Right ventricle myocardium superior (tissue), 1 donor: ENCODE measurements around the gene ADISSP. TPM values are rescaled to one million over a fixed set of nuclear protein-coding genes. Genes with fewer than 3 reads are reported as not detected.
A peak's percentile ranks its signal among the peaks of the same experiment; 100 is the strongest.

ENCODE experiments used
- ATAC-seq: fragments of 200-7000 bp; cut with Tn5 transposase; one replicate; pipeline ENCODE4 v1.9.1; 2020; ENCODE audit warnings: mild to moderate bottlenecking; ENCODE audit not compliant: poor library complexity
- DNase-seq: peaks from one replicate; pipeline ENCODE4 v3.0.0-alpha.2; 2020
- intact Hi-C: fragments of 100-400 bp; cut with DNase I; formaldehyde crosslinking; loops from one replicate; pipeline ENCODE4 v1.11.2; 2022
- total RNA-seq: library from RNA; stranded (reverse); fragmentation: NEBNext Ultra II Directional; extraction: Animal tissue kit (Norgen Biotek cat#: 25700); gene quantifications from one replicate; pipeline ENCODE4 v1.2.1, GENCODE V29; 2021
- donor health status: DM: no; HTN: yes; CAD: no; lungs with severe emphysema.

Gene ADISSP
- total RNA-seq, 1 donor from 2014 or later, result 11.3 TPM

- DNase-seq, result no peak
- ATAC-seq, result no peak
- intact Hi-C loops, result no loop called here
These were observed 3.6 kb downstream of the ADISSP start for GRCh38 chr20:3763671-3764601.

DNA sequence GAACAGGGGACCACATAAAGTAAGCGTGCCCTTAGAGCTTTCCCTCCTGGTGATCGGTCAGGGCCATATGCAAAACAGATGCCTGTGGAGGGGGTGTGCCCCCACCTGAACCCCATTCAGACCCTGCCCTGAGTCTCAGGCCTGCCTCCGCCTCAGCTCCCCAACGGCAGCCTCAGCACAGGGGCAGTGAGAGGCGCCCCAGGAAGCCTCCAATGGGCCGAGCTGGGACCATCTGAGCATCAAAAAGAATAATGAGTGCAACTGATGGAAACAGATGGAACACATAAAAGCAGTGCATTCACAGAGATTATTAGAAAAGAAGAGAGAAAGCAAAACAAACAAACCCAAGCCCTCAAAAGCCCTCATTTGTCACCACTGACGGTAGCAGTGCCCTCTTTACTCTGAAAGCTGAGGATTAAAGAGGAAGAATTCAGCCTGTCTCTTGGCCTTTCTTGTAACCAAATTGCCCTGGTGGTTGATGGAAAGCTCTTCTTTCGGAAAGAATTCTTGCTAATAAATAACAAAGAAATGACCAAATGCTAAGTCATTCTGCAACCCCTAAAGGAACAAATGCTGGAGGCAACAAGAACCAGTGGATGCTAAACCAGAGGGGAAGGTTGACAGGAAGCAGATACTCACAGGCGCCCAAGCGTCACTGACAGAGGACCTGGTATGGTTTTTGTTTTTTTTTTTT, 6.8 kb downstream of the ADISSP start:
- no peak for ATAC-seq
- DNase-seq, result no peak
- intact Hi-C loops, result no loop called here

DNA sequence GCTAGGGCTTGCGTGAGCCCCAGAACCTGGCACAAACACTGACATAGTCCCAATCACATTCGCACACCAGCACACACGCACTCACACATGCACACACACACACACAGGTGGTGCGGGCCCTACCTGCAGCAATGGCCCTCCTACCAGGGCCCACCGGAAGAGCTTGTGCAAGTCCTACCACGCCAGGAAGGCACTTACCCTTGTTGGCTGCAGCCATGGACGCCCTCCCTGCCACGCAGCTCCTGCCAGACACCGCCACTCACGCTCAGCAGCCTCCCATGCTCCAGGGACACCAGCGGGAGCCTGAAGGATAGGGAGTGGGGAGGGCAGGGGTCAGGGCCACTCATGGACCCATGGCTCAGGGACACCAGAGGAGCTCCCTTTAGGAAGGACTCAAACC, 7.7 kb downstream of the ADISSP start:
- DNase-seq (no peak), ATAC-seq (no peak)
- intact Hi-C loops, result loop anchor here (10.0 kb wide), 1 partner anchor 85 kb away; no protein-coding TSS in a partner anchor

DNA sequence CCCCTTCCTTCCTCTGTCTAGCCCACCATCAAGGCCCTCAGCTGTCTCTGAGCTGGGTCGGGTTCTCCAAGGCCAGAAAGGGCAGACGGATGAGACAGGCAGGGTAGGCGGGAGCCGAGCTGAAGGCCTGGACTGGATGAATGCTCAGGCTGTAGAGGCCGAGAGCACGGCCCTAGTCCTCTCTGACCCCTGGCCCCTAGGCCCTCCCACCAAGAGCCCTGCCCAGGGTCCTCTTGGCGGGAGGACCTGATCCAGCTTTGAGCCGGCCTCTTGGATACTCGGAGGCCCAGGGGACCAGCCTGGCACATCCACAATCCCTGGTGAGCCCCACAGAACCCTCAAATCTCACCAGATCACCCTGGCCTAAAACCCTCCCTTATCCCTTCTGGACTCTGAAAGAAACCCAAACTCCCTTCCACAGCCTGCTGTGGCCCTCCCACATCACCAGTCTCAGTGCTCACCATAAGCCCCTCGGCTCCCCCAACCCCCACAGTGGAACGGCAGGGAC, 8.2 kb downstream of the ADISSP start:
- intact Hi-C loops, result loop anchor here (10.0 kb wide), 1 partner anchor 85 kb away; no protein-coding TSS in a partner anchor
- ATAC-seq (no peak), DNase-seq (no peak)

GRCh38 chr20:3758566-3758965, 9.0 kb downstream of the ADISSP start:
- no peak for DNase-seq
- intact Hi-C loops, result loop anchor here (10.0 kb wide), 1 partner anchor 84 kb away; no protein-coding TSS in a partner anchor
- peak; percentile 31 for ATAC-seq

GRCh38 chr20:3757268-3757667, 10.3 kb downstream of the ADISSP start:
- intact Hi-C loops, result loop anchor here (10.0 kb wide), 1 partner anchor 82 kb away; no protein-coding TSS in a partner anchor
- ATAC-seq, result no peak
- no peak for DNase-seq

GRCh38 chr20:3755814-3756480, 11.6 kb downstream of the ADISSP start:
- DNase-seq (no peak), ATAC-seq (no peak)
- intact Hi-C loops, result loop anchor here (10.0 kb wide), 1 partner anchor 81 kb away; no protein-coding TSS in a partner anchor

DNA sequence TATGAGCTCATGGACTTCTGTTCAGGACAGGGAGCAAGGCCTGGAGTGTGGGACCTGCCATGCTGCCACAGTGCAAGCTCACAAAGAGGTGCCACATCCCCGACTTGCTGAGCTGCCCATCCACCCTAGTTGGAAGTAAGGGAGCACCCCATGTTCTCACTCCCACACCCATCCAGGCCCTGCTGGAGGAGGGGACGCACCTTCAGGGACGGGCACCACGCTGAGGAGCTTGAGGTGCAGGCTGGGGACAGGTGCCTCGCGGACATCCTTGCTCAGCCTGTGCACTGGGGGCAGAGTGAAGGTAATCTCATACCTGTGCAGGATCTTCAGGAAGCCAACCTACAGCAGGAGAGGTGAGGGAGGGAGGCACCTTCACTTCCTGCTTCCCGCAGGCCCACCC, 12.3 kb downstream of the ADISSP start:
- ATAC-seq (no peak), DNase-seq (no peak)
- intact Hi-C loops, result loop anchor here (10.0 kb wide), 1 partner anchor 80 kb away; no protein-coding TSS in a partner anchor

- ATAC-seq (no peak), DNase-seq (no peak)
- intact Hi-C loops, result loop anchor here (10.0 kb wide), 1 partner anchor 79 kb away; no protein-coding TSS in a partner anchor
These were observed 13.3 kb downstream of the ADISSP start for GRCh38 chr20:3754276-3754630.

GRCh38 chr20:3753501-3754275, 13.9 kb downstream of the ADISSP start:
- intact Hi-C loops, result loop anchor here (10.0 kb wide), 1 partner anchor 79 kb away; no protein-coding TSS in a partner anchor
- ATAC-seq (no peak), DNase-seq (no peak)

DNA sequence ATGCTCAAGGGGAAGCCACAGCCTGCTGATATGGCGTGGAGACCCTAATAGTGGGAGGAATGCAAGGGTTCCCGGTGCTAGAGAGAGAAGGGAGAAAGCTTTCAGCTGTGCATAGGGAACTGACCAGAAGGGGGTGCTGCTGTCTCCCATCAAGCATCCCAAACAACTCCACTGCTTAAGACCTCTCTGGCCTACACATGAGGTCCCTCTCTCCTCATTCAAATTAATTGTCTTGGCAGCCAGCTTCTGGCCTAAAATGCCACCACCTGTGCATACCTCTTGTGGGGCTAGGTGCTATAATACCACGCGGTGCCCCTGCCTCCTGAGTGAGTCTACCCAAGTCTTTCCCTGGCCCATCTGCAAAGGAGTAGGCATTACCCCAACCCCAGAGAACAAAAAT, 14.5 kb downstream of the ADISSP start:
- DNase-seq (no peak), ATAC-seq (peak; percentile 72)
- intact Hi-C loops, result loop anchor here (10.0 kb wide), 1 partner anchor 78 kb away; no protein-coding TSS in a partner anchor

DNA sequence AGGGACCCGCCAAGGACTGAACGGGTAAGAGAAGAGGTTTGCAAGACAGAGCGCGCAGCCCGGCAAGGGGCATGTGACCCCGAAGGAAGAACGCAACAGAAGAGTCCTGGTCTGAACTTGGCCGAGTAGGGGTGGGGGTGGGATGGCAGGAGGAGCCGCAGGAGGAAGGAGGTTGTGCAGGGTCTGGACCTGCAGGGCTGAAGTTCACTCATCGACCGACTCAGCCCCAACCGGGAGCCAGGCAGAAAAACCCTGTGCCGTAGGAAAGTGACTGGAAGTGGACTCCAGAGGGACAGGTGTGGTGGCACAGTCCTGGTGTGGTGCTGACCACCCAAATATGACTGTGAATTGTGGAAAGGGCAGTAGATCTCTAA, 15.2 kb downstream of the ADISSP start:
- no peak for DNase-seq
- intact Hi-C loops, result loop anchor here (10.0 kb wide), 1 partner anchor 78 kb away; no protein-coding TSS in a partner anchor
- ATAC-seq, result peak; percentile 5

GRCh38 chr20:3751675-3752385, 15.7 kb downstream of the ADISSP start:
- peak; percentile 77 for DNase-seq
- ATAC-seq, result peak; percentile 61
- intact Hi-C loops, result loop anchor here (10.0 kb wide), 1 partner anchor 77 kb away; no protein-coding TSS in a partner anchor

GRCh38 chr20:3751305-3751674, 16.3 kb downstream of the ADISSP start:
- intact Hi-C loops, result loop anchor here (10.0 kb wide), 1 partner anchor 76 kb away; no protein-coding TSS in a partner anchor
- DNase-seq (no peak), ATAC-seq (no peak)

DNA sequence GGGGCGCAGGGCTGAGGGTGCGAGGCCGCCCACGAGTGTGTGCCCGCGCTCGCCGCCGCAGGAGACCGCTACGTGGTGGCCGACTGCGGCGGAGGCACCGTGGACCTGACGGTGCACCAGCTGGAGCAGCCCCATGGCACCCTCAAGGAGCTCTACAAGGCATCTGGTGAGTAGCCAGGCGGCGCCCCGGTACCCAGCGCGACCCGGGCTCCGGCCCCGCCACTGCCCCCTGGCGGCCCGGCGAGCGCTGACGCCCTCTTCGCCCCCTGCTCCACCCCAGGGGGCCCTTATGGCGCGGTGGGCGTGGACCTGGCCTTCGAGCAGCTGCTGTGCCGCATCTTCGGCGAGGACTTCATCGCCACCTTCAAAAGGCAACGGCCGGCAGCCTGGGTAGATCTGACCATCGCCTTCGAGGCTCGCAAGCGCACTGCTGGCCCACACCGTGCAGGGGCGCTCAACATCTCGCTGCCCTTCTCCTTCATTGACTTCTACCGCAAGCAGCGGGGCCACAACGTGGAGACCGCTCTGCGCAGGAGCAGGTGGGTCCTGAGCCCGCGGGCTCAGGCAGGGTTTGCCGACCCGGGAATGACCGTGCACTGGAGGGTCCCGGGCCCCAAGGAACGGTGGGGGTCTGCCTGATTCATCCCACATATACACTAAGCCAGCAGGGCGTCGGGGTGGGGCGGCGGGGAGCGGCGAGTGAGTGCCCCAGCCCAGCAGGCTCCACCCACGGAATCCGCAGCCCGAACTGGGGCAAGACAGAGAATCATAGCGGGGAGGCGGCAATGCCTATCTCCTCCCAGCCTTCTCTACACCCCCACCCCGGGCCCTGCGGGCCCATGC, 17.6 kb downstream of the ADISSP start:
- DNase-seq (no peak), ATAC-seq (peak; percentile 10)
- intact Hi-C loops, result loop anchor here (10.0 kb wide), 1 partner anchor 75 kb away; no protein-coding TSS in a partner anchor

- DNase-seq (no peak), ATAC-seq (no peak)
- intact Hi-C loops, result no loop called here
These were observed 18.4 kb downstream of the ADISSP start for GRCh38 chr20:3749087-3749688.
